NCI-H526 treated with DMSO at 0.1 percent for 48 hours (cell line): ENCODE data around the gene PRSS1.

Experiments used
- DNase-seq: peaks from one replicate; lab custom pipeline; 2025; lab: John Stamatoyannopoulos, UW

PRSS1 gene

DNA sequence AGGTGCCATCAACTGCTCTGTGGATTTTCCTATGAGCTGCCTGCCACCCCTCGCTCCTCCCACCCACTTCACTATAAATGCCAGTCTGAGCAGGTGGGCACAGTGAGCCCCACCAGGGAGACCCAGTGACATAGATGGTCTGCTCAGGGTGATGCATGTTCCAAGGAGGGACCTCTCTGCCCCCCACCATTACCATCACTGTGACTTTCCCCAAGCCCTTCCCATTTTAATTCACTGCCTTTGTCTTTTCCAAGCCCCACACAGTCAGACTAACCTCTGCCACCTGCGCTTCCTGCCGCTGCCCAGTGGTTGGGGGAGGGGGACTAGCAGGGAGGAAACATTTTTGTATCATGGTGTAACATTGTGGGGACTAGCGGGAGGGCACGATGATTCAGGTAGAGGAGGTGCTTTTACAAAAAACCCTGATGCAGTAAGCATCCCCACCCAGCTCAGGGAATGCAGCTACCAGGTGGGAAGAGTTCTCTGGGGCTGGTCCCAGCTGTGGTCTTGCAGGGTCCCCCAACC, 46.1 kb downstream of the PRSS1 start:
- no peak for DNase-seq

DNA sequence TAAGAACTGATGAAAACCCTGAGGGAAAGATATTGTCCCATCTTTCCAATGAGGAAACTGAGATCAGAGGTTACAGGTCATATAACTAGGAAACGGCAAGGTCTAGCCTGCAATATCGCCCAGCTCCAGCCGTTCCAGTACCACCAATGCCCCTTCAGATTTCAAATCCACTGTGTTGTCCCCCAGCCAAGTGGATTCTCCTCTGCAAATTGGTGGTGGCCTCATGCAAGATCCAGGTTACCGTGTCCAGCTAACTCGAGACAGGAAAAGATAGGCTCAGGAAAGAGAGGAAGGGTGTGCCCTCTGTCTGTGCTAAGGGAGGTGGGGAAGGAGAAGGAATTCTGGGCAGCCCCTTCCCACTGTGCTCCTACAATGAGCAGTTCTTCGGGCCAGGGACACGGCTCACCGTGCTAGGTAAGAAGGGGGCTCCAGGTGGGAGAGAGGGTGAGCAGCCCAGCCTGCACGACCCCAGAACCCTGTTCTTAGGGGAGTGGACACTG, 46.8 kb downstream of the PRSS1 start:
- no peak for DNase-seq

DNA sequence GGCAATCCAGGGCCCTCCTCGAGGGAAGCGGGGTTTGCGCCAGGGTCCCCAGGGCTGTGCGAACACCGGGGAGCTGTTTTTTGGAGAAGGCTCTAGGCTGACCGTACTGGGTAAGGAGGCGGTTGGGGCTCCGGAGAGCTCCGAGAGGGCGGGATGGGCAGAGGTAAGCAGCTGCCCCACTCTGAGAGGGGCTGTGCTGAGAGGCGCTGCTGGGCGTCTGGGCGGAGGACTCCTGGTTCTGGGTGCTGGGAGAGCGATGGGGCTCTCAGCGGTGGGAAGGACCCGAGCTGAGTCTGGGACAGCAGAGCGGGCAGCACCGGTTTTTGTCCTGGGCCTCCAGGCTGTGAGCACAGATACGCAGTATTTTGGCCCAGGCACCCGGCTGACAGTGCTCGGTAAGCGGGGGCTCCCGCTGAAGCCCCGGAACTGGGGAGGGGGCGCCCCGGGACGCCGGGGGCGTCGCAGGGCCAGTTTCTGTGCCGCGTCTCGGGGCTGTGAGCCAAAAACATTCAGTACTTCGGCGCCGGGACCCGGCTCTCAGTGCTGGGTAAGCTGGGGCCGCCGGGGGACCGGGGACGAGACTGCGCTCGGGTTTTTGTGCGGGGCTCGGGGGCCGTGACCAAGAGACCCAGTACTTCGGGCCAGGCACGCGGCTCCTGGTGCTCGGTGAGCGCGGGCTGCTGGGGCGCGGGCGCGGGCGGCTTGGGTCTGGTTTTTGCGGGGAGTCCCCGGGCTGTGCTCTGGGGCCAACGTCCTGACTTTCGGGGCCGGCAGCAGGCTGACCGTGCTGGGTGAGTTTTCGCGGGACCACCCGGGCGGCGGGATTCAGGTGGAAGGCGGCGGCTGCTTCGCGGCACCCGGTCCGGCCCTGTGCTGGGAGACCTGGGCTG, 47.5 kb downstream of the PRSS1 start:
- no peak for DNase-seq

DNA sequence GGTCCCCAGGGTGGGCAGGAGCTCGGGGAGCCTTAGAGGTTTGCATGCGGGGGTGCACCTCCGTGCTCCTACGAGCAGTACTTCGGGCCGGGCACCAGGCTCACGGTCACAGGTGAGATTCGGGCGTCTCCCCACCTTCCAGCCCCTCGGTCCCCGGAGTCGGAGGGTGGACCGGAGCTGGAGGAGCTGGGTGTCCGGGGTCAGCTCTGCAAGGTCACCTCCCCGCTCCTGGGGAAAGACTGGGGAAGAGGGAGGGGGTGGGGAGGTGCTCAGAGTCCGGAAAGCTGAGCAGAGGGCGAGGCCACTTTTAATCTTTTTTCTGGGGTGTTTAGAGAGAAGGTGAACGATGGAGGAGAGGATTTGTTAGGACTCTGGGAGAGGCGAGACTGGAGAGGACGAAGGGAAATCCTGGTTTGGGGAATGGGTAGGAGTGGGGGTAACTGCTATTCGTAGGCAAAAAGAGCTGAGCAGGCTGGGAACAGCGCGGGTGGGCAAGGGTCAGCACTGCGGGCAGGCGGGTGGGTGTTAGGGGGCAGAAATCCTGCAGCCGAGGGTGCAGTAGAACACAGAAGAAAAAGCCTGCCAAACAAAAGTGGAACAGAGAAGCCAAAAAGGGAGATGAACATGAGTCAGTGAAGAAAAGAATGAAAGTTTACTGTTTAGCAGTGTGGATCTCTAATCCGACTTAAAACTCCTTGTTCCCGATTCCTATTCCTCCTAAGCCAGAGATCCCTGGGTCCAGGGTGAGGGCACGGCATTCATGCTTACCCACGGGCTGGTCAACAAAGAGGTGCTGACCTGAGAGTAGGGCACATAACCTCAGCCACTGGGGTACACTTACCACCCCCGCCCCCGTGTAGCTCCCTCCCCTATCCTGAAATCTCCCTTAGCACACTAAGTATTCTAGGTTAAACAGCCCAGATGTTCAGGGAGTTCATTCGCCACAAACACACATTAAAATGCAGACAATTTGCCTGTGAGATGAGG, 48.4 kb downstream of the PRSS1 start:
- DNase-seq, result no peak

DNA sequence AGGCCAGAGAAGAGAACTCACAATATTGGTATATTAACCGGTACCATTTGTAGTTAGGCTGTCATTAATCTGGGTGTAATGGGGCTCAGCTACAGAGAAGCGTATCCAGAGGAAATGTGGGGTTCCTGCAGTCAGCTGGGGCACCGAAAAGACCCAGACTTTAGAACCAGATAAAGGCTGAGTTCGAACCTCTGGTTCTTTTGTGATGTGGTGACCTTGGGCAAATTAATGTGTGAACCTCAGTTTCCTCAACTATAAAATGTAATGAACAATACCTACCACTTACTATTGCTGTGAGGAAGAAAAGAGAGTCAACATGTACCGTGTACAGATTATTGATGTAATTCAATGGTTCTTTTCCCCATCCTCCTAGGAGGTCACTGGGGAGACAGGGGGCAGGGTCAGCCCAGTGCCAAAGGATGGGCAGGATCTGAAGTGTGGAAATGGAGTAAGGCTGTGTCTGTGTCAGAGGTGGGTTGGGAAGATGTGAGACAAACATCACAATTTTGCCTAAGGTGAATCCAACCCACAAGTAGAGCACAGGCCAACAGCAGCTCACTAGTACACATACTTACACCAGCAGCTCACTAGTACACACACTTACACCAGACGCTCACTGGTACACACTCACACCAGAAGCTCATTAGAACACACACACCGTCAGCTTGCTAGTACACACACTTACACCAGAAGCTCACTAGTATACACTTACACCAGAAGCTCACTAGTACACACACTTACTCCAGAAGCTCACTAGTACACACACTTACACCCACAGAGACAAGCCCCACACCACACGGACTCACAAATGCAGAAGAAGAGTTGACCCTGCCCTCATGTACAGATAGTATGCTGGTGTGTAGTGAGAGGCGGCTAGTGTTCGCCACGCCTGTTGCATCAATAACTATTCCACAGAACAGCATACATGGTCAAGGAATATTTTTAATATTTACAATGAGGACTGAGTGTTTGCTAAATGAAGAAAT, 49.5 kb downstream of the PRSS1 start:
- DNase-seq, result no peak

DNA sequence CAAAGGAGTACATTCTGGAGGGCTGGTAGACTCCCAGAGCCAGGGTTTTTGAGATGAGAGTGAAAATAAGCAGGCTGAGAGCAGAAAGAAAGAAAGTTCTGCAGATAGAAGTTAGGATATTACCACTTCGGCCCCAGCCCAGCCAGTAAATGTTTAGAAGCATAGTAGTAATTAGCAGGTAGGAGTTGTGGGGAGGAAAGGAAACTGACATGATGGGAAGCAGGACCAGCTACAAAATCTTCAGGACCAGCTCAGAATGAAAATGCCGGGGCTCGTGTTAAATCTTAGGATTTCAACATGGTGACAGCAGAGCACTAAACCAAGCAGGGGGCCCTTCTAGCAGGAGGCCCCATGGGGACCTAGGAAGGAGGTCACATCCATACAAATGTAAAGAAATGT, 50.2 kb downstream of the PRSS1 start:
- no peak for DNase-seq

DNA sequence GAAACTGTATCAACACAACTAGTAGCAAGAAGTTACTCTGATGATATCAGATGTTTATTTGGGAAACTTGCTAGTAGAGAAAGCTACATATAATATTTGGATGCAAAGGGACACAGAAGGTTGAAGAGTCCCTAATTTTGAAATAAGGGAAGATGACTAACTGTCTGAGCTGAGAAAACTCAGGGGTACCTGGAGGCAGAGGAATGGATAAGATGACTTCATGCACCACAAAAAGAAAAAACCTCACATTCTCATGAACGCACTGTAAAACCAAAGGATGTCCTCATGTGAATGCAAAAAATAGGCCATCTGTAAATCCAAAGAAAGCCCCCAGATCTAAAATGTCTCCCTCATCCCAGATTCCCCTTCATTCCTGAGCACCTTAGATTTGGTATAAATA, 50.8 kb downstream of the PRSS1 start:
- DNase-seq, result no peak

DNA sequence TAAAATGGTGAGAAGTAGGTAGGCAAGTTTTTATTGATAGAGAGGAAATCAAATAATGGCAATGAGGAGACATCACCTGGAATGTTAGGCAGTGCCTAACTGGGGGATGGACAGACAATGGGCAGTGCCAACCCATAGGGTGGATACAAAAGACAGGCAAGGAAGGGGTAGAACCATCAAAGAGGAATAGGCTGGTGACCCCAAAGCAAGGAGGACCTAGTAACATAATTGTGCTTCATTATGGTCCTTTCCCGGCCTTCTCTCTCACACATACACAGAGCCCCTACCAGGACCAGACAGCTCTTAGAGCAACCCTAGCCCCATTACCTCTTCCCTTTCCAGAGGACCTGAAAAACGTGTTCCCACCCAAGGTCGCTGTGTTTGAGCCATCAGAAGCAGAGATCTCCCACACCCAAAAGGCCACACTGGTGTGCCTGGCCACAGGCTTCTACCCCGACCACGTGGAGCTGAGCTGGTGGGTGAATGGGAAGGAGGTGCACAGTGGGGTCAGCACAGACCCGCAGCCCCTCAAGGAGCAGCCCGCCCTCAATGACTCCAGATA, 51.5 kb downstream of the PRSS1 start:
- no peak for DNase-seq

DNA sequence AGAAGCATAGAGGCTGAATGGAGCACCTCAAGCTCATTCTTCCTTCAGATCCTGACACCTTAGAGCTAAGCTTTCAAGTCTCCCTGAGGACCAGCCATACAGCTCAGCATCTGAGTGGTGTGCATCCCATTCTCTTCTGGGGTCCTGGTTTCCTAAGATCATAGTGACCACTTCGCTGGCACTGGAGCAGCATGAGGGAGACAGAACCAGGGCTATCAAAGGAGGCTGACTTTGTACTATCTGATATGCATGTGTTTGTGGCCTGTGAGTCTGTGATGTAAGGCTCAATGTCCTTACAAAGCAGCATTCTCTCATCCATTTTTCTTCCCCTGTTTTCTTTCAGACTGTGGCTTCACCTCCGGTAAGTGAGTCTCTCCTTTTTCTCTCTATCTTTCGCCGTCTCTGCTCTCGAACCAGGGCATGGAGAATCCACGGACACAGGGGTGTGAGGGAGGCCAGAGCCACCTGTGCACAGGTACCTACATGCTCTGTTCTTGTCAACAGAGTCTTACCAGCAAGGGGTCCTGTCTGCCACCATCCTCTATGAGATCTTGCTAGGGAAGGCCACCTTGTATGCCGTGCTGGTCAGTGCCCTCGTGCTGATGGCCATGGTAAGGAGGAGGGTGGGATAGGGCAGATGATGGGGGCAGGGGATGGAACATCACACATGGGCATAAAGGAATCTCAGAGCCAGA, 52.5 kb downstream of the PRSS1 start:
- no peak for DNase-seq

DNA sequence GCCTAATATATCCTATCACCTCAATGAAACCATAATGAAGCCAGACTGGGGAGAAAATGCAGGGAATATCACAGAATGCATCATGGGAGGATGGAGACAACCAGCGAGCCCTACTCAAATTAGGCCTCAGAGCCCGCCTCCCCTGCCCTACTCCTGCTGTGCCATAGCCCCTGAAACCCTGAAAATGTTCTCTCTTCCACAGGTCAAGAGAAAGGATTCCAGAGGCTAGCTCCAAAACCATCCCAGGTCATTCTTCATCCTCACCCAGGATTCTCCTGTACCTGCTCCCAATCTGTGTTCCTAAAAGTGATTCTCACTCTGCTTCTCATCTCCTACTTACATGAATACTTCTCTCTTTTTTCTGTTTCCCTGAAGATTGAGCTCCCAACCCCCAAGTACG, 53.0 kb downstream of the PRSS1 start:
- no peak for DNase-seq
